NCI-H1048 (cell line): ENCODE measurements around the gene TSPAN8.
"Not testable (repeated sequence)": the region's sequence is repeated elsewhere in the genome, so short reads cannot be mapped to it uniquely, and the experiment has no call there.

ENCODE experiments used
- DNase-seq: peaks from one replicate; lab custom pipeline; 2025; lab: John Stamatoyannopoulos, UW

Gene TSPAN8

DNA sequence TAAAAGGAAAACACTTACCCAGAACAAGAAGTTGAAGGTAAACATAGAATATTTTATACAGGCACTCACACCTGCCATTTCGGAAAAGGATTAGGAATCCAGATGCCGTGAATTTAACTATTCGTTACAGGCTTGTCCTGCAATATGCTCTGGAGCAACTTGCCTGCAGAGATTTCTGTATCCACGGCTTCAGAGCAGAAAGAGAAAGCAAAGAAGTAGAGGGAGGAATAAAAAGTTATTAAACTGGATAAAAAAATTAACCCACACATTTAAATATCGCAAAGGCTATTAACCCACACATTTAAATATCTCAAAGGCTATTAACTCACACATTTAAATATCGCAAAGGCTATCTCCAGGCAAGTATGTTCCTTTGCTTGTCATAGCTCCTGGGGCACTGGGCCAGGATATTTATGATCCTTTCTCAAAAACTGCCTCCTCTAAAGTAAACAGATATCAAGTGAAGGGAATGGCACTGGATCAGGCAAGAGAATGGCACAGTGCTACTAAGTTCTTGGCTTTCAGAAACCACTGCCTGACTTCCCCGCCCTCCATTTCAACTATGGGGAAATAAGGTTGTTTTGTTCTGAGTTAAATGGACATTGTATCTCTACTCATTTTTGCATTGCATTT, at the start of gene TSPAN8:
TSS of gene TSPAN8 (minus strand) at position 399 of the 633 bp plus-strand sequence. CDS start at position 78, 321 bp downstream.
- DNase-seq = no peak

DNA sequence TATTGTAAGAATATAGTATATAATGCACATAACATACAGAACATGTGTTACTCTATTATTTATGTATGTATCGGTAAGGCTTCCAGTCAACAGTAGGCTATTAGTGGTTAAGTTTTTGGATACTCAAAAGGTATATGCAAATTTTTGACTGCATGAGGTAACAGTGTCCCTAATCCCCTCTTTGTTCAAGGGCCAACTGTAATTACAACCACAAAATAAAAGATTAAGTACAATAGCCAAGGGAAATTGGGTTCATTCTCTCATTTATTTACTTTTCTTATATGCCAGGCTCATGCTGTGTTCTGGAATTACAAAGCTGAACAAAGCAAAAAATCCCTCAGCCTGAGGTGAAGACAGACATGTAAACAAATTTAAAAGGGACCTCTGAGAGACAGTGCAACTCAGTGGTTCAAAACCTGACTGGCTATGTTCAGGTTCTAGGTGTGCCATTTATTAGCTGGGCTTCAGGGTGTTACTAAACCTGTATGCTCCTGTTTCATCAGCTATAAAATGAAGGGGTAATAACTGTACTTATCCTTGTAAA, 43.4 kb upstream of the TSPAN8 start:
- DNase-seq = no peak

DNA sequence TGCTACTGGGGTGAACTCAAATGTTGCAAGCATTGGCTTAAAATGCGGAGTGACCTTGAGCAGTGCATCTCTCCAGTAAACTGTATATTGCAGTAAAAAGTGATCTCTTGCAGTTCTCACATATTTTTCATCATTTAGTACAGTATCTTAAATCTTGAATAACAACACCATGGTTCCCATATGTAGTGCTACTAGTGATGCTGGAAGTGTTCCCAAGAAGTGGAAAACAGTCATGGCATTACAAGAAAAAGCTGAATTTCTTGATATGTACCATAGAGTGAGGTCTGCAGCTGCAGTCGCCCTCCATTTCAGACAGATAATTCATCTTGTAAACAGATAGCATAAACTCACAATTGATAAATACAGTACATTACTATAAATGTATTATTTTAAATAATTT, 42.9 kb upstream of the TSPAN8 start:
- DNase-seq = no peak

DNA sequence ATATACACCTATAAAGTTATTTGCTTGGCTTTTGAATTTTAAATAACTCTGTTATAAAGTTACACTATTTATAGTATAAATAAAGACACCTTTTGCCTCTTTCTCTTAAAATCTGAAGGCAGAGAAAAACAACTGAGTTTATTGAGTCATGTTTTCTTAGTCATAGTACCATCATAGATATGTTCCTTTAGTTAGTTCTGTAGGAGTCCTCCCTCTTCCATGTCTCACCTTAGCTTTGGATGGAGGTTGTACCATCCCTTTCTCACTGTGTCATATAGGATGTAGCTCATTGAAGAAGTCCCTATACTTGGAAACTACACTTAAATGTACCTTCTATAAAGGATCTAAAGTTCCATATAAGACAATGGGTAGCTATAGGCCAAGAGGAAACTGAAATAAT, 39.7 kb upstream of the TSPAN8 start:
- DNase-seq = no peak

DNA sequence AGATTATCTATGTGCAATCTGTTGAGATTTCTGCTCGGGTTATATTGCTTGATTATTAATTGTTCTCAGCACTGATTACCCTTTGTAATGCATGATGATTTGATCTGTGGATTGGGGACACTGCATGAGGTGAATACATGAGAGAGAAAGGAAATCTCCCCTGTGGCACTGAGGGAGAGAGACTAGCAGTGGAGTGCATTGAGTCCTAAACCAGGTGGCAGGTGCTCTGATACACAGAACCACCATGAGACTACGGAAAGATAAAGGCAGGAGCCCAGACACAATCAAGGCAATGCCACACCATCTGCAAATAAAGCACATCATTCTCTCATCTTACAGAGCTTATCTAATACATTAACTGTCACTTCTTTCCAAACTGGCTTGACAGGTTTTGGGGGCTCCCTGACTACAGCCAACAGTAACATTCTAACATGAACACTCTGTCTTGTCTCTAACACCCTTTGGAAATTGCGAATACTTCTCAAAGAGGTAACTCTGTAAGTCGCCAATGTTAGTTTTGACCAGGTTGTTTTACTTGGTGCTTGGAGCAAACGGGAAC, 37.6 kb upstream of the TSPAN8 start:
- no peak for DNase-seq

DNA sequence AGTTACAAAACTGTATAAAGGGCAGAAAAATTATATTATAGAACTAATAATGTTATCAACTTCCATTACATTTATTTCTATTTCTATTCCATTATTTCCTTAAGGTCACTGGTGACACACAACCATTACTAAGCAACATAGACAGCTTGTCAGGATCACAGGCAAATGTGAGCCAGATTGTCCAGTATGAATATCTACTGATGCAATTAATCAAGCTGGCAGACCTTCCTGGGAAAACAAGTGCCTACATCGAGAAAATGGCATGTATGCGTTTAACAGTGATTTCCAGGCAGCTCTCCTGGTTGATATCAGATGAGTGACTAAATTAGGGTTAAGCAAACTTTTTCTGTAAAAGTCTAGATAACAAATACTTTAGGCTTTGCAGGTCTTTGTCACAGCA, 36.9 kb upstream of the TSPAN8 start:
- no peak for DNase-seq

DNA sequence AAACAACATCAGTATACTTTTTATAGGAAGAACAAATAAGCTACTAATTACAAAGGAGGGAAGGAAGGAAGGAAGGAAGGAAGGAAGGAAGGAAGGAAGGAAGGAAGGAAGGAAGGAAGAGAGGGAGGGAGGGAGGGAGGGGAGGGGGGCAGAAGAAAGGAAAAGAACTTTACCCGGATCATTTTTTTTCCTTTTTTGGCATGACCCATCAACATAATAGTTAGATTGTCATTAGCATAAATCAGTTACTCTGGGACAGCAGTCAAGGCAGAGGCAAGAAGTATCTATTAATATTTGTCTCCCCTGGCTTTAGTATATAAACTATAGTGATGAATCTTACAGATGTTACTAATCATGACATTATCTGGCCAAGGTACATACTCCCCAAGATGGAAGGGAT, 35.2 kb upstream of the TSPAN8 start:
- DNase-seq = no peak

DNA sequence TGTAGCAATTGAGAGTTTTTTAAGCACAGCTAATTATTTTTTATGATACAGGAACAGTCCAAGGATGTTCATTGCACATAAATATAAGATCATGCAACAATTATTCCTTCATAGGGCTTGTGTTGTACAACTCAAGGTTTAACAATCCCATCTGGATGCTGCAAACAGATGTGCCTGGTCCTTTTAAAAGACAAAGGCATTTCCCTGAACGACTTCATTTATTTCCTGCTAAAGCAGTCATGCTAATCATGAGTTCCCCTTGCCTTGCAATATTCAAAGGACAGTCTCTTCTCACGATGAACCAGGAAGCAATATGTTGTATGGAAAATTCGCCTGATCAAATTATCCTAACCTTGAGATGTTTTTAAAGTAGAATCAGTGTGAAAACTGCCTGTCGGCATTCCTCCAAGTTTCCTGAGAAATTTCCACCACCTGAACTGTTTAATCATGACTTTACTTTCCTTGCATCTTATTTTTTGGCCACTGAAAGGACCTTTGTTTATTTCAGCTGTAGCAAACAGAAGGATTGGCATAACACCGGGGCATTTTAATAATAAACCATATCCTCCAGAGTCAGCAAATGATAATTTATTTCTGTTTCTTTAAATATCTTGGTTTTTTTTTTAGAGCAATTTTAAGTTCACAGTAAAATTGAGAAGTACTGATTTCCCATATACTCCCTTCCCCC, 33.9 kb upstream of the TSPAN8 start:
- no peak for DNase-seq

DNA sequence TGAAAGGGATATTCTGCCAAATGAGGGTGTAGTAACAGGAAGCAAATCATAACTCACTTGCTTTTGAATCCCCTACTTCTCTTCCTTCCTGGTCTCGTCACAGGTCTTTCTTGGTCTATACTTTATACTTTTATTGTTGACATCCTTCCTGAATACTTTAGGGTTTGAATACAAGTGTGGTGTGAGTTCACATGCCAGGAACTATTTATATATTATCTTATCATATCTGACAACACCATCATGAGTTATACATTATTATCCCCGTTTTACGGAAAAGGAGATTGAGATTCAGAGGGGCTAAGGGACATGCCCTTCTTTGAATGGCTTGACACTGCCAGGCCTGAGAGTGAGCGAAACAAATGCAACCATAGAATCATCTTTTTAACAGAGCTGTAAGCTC, 33.0 kb upstream of the TSPAN8 start:
- no peak for DNase-seq

DNA sequence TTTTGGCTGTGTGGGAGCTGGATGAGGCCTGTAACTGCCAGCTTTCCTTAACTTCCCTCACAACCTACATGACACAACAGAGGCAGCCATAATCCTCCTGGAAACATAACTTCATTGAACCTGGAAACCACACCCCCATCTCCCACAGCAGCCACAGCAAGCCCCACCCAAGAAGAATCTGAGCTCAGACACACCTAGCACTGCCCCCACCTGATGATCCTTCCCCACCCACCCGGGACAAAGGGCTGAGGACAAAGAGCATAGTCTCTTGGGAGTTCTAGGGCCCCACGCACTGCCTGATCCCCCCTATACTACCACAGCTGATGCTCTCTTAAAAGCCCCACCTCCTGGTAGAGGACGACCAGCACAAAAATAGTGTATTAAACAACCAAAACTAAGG, 29.6 kb upstream of the TSPAN8 start:
- DNase-seq = no peak

DNA sequence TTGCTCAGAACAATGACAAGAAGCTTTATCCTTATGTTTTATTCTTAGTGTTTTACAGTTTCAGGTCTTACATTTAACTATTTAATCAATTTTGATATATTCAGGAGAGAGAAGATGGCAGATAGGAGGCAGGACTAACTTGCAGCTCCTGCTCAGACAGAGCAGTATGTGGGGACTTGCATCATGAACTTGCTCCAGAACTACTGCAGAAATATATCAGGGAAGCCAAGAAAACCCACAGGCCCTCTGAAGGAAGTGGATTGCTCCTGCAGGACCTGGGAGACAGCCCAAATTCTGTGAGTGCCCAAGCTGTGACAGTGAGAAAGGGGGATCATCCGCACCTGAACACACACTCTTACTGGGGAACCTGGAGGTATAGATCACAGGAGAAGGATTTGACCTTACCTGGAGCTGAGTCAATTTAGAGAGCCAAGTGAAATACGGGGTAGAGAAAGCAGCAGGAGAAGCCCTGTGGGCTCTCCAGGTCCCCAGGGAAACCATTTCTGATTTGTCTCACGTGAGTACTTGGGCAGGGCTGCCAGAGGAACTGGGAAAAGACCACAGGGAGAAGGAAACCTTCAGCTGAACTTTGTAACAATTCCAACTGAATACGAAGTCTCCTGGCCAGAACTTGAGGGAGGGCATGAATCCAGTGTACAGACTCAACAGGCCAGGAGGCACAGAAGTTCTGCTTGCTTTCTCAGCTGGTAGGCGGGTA, 28.9 kb upstream of the TSPAN8 start:
- DNase-seq = no peak

DNA sequence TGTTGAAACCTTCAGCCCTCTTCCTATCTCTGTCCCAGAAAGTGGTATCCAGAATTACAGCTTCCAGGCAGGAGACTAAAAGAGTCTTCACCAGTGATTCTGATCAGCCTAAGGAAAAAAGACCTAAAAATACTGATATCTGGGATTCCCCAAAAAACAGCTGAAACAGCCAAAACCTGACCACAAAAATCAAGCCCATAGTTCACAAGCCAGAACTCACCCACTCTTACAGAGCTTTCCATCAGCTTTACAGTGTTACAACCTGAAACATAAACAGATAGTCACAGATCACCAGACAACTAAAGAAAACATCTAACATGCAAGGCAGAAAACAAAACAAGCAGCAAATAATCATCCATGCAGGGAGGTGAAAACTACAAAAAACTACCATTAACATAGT, 26.0 kb upstream of the TSPAN8 start:
- no peak for DNase-seq

DNA sequence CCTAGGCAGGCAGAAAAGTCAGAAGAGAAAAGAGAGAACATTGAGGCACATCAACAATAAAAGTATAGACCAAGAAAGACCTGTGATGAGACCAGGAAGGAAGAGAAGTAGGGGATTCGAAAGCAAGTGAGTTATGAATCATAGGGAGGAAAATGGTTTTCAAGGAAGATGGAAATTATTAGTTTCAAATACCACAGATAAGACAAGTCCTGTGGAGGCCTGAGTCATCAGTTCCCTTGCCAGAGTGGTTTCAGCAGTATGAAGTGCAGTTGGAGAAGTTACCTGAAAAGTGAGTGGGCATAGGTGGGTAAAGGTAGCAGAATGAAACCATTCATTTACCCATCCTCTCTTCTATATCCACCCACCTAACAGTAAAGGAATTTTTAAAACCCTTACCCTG, 25.2 kb upstream of the TSPAN8 start:
- no peak for DNase-seq

DNA sequence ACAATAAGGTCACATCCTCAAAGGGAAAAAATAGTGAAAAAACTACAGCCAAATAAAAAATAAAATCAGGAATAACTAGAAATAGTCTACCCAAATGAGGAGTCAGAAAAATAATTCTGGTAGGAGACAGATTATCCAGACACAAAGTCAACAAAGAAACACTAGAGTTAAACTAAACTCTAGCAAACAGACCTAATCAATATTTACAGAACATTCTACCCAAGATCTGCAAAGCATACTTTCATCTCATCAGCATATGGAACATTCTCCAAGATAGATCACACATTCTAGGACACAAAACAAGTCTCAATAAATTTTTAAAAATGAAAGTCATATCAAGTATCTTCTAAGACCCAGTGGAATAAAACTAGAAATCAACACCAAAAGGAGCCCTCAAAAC, 20.4 kb upstream of the TSPAN8 start:
- DNase-seq = no peak

DNA sequence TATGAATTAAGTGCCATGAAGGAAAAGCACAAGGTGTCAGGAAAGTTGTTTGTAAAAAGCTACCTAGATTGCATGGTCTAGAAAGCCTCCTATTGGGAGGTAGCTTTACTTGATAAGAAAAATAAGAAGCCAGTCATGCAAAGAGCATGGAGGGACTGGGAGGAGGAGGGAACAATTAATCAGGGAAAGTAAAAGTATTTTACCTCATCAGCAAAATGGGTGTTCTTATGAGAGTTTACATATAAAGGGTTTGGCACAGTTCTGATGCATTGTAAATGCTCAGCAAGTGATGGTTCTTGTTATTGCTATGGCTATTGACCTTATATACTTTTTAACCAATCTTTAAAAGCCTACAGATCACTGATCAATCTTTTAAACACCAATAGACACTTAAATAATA, 17.0 kb upstream of the TSPAN8 start:
- DNase-seq = no peak

DNA sequence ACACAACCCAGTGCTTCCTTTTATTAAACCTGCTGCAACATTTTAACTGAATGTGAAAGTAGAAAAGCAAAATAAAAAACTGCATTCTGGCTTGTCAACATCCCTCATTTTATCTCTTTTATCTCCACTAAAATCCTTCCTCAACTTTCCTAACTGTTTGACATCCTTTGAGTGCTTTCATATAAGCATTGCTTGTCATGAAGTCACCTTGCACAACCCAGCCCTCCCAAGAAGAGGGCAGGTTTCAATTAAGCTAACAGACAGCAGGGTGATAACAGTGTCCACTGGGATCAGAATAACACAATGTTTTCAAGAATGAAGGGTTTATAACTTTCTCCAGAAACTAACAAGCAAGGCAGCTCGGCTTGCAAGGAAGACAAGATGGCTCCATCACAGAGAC, 16.3 kb upstream of the TSPAN8 start:
- DNase-seq = no peak

DNA sequence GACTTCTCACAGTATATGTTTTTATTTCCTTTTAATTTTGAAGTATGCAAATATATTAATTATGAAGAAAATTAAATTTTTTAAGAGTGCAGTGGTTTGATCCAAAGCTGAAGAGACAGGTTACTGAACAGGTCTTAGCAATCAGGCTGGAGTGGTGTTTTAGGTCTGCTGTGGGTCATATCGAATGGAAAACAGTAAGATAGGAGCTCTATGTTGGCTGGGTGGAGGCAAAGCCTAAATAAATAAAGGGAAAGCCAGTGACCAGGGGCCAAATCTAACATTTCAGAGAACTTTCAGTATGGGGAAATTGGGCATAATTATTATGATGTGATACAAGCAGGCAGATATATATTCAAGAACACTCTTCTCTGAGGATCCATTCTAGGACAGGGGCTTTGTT, 12.7 kb upstream of the TSPAN8 start:
- no peak for DNase-seq

DNA sequence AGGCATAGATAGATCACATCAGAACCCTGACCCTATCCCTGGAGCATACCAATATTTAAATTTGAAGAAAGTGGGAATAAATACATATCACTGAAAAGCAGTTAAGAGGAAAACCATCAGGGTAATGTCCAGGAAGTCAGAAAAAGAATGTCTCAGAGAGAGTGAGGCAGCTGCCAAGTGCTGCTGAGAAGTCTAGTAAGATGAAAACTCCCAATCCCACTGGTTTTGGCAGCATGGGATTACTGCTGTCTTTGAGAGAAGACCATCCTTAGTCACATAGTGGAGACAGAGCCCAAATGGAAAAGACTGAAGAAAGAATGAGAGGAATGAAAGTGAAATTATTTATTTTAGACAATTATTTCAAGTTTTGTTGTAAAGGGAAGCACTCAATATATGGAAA, 11.5 kb upstream of the TSPAN8 start:
- DNase-seq = no peak

DNA sequence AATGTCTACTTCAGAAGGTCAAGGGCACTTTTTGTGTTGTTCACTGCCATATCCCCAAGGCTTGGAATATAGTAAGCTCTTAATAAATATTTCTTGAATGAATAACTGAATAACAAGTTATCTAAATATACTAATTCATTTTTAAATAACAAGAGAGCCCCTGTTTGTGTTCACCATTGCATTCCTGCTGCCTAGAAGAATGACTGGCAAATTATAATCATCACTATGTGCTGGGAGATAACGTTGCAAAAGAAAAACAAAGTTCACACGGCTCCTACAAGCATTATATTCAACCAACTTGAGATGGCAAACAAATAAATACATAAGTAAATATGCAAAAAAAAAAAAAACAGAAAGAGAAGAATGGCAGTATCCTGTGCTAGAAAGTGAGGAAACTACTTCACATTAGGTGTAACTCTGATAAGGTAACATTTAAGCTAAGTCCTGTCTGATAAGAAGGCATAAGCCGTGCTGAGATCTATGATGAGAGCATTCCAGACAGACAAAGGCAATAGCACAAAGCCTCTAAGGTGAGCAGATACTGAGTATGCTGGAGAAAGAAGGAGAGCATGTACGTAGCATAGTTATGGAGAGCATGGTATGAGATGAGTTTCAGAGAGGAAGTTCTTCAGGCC, 9.2 kb upstream of the TSPAN8 start:
- no peak for DNase-seq

DNA sequence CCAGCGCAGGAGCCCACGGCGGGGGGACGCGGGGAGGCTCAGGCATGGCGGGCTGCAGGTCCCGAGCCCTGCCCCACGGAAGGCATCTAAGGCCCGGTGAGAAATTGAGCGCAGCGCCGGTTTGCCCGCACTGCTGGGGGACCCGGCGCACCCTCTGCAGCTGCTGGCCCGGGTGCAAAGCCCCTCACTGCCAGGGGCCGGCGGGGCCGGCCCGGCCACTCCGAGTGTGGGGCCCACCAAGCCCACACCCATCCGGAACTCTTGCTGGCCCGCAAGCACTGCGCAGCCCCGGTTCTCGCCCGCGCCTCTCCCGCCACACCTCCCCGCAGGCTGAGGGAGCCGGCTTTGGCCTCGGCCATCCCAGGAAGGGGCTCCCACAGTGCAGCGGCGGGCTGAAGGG, 8.5 kb upstream of the TSPAN8 start:
- no peak for DNase-seq

DNA sequence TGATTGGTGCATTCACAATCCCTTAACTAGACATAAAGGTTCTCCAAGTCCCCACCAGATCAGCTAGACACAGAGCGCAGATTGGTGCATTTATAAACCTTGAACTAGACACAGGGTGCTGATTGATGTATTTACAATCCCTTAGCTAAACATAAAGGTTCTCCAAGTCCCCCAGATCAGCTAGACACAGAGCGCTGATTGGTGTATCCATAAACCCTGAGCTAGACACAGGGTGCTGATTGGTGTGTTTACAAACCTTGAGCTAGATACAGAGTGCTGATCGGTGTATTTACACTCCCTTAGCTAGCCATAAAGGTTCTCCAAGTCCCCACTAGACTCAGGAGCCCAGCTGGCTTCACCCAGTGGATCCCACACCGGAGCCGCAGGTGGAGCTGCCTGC, 8.0 kb upstream of the TSPAN8 start:
- DNase-seq = not testable (repeated sequence)

DNA sequence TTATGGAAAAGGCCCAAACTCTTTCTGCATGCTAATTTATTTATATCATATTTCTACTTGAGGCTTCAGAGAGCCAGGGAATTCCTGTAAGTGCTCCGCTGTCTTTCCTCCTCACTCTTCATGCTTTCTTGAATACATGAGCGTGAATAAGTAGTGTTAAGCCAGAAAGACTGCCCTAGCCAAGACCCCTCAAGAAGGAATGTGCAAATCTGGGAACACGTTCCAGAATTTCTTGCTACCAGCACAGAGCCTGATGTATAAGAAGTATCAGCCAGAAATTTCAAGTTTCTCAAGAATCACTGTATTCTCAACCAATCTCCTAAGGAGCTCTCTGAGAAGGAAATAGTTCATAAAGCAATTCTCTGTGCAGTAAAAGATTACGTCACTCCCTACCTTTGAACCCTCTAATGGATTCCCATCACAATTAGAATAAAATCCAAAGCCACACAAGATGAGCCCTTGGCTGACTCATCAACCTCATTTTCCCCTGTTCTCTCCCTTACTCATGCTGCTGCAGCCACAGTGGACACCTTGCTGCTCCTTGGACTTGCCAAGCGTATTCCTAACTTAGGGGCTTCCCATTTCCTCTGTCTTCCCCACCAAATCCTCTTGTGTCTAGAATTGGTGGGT, 6.9 kb upstream of the TSPAN8 start:
- DNase-seq = no peak
